Left renal pelvis (tissue), 4 donors: ENCODE results near the gene HSPB7. TPM values are rescaled to one million over a fixed set of nuclear protein-coding genes. Genes with fewer than 3 reads are reported as not detected.
"Not testable (repeated sequence)": the region's sequence is repeated elsewhere in the genome, so short reads cannot be mapped to it uniquely, and the experiment has no call there.

Experiments used
- DNase-seq, 4 donors: peaks; one replicate each; pipeline ENCODE4 v3.0.0-alpha.2; 2013; ENCODE audit warnings: low read depth in 4 of 4, low spot score in 3 of 4
- polyA plus RNA-seq, 4 donors: library from polyadenylated mRNA; unstranded; fragments of 120-200 nt; gene quantifications; one replicate each; pipeline ENCODE4 v1.2.1, GENCODE V29; 2013; ENCODE audit not compliant: insufficient read length in 4 of 4

Gene HSPB7
- polyA plus RNA-seq, 4 donors: 4.1 to 5.7 (median 4.3) TPM

- DNase-seq: no peak
Observed at GRCh38 chr1:16051039-16051438, 33.2 kb upstream of the HSPB7 start.

GRCh38 chr1:16050328-16050727 lies 32.5 kb upstream of the HSPB7 start:
- no peak for DNase-seq

GRCh38 chr1:16048573-16049189 lies 30.8 kb upstream of the HSPB7 start:
- DNase-seq: peak in 3 of 4 donors; percentile 61 to 76 (median 67)

- DNase-seq: no peak
Observed at GRCh38 chr1:16047791-16048475, 30.1 kb upstream of the HSPB7 start.

- no peak for DNase-seq
Observed at GRCh38 chr1:16046842-16047241, 29.0 kb upstream of the HSPB7 start.

GRCh38 chr1:16043950-16044349 lies 26.1 kb upstream of the HSPB7 start:
- DNase-seq: no peak

GRCh38 chr1:16043521-16043920 lies 25.7 kb upstream of the HSPB7 start, which contains the start of gene CLCNKB:
TSS of gene CLCNKB (plus strand) at chr1:16043782. CDS start at chr1:16044493, 711 bp downstream.
- DNase-seq: no peak

- not testable (repeated sequence) for DNase-seq
Observed at GRCh38 chr1:16042654-16043053, 24.8 kb upstream of the HSPB7 start.

GRCh38 chr1:16042096-16042495 lies 24.3 kb upstream of the HSPB7 start:
- DNase-seq: no peak

GRCh38 chr1:16041200-16041599 lies 23.4 kb upstream of the HSPB7 start:
- DNase-seq: no peak

GRCh38 chr1:16039871-16040270 lies 22.0 kb upstream of the HSPB7 start:
- DNase-seq: not testable (repeated sequence)

GRCh38 chr1:16038620-16038912 lies 20.7 kb upstream of the HSPB7 start:
- DNase-seq: no peak

GRCh38 chr1:16036461-16036860 lies 18.6 kb upstream of the HSPB7 start:
- not testable (repeated sequence) for DNase-seq

GRCh38 chr1:16033103-16033632 lies 15.3 kb upstream of the HSPB7 start:
- not testable (repeated sequence) for DNase-seq

- DNase-seq: peak in 1 of 4 donors; percentile 62
Observed at GRCh38 chr1:16032388-16033102, 14.7 kb upstream of the HSPB7 start.

GRCh38 chr1:16031551-16031950 lies 13.7 kb upstream of the HSPB7 start:
- DNase-seq: no peak

GRCh38 chr1:16029288-16029687 lies 11.4 kb upstream of the HSPB7 start:
- DNase-seq: no peak

GRCh38 chr1:16029003-16029268 lies 11.1 kb upstream of the HSPB7 start:
- DNase-seq: not testable (repeated sequence)

GRCh38 chr1:16028237-16029002 lies 10.6 kb upstream of the HSPB7 start:
- no peak for DNase-seq

- DNase-seq: no peak
Observed at GRCh38 chr1:16026723-16027484, 9.1 kb upstream of the HSPB7 start.
